NCI-H446 (cell line): ENCODE measurements around the gene VASN.

Source experiments
- DNase-seq, 2 experiments: peaks; one replicate each; lab custom pipeline; 2025; lab: John Stamatoyannopoulos, UW

The VASN gene

GRCh38 chr16:4372578-4373355 is 1.1 kb downstream of the VASN start:
- peak in 1 of 2 experiments; percentile 46 for DNase-seq

DNA sequence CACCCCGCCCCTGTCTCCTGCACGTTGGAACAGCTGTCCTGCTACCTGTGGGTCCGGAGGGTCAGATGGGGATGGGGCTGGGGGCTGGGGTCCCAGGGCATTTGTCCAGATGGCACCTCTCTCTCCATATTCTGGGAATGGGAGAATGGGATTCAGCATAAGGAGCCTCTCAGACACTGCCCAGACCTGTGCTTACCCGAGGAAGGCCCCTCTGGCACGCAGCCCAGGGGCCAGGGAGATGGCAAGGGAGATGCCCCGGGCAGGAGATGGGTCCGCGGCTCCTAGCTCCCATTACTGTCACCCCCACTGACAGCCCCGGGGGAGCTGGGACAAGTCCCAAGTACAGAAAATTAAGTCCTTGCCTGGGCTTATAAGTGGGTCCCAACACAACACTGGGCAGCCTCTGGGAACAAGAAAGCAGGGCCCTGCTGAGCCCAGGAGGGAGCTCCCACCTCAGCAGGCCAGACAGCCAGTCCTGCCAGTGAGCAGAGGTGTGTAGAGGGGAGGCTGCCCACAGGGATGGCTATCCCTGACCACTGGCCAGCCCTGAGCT is 1.8 kb downstream of the VASN start:
- peak in 1 of 2 experiments; percentile 24 for DNase-seq

- DNase-seq: no peak
These were observed 2.5 kb downstream of the VASN start for GRCh38 chr16:4373909-4374742.

DNA sequence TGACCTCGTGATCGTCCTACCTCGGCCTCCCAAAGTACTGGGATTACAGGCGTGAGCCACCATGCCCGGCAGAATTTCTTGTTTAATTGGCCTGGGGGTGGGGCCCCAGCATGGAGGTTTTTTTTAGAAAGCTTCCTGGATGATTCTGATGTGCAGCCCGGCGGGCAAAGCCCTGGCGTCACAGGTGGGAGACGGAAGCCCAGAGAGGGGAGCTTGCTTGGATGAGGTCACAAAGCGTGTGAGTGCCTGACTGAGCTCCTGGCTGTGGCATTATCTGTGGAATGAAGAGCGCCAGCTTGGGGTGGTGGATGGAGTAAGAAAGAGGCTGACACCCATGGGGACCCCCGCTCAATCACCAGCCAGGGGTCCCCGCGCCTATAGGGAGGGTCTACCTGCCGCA is 4.1 kb downstream of the VASN start:
- DNase-seq: no peak

DNA sequence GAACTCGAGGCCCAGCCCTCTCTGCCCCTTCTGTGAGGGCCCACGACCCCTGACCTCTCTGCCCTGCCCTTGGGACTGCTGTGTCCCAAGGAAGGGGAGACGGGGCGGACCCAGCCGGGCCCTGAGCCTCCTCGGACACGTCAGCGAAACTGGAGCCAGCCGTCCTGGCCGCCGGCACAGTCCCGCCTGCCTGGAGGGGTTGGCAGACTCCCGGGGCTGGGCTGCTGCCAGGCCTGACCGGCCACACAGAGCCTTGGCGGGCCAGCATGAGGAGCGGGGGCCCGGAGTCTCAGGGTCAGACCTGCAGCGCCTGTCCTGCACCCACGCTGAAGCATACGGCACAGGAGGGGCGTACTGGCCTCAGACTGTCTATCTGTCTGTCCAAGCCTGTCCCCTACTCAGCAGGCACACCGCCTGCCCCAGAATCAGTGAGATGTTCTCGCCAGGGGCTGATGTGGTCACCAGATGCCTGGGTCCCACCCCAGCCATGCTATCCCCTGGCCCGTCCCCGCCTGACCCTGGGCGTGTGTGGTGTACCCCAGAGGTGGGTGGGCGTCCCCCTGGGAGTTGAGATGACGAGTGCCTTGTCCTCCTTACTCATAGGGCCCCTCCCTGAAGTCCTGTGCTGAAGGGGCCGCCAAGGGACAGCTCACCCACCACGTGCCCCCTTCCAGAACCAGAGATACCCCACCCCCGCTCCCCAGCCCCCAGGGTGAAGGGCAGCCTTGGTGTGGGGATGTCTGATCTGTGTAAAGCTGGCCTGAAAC is 4.7 kb downstream of the VASN start:
- peak in 1 of 2 experiments; percentile 42 for DNase-seq

- DNase-seq: no peak
These were observed 5.4 kb downstream of the VASN start for GRCh38 chr16:4376893-4377572.

- DNase-seq: no peak
These were observed 6.0 kb downstream of the VASN start for GRCh38 chr16:4377573-4378154.

- no peak for DNase-seq
These were observed 6.6 kb downstream of the VASN start for GRCh38 chr16:4378161-4378666.

DNA sequence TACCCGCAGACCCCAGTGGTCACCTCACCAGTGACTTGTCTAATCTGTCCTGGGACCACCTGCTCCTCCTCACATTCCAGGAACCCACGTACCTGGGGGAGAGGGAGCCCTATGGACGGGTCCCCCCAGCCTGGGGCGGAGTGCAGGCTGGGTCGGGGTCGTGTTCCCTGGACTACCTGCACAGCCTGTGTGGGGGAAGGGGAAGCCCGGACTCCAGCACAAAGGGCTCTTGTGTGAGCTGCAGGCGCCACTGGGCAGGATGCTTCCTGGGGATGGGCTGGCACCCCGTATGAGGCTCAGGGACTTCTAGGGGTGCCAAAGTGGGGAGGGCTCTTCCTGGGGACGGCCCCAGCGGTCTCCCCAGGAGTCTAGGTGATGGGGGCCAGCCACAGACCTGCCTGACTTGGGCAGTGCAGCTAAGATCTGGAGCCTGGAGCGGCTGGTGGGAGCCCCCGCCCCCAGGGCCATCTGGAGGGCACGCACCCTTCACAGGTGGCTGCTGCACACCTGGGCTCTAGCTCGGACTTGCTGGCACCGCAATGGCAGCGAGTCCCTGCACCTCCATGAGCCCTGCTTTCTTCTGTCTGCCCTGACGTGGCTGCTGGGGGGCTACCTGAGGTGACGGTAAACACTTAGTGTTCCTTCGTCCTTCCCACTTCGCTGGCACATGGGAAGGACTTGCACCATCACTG is 7.5 kb downstream of the VASN start:
- DNase-seq: no peak

DNA sequence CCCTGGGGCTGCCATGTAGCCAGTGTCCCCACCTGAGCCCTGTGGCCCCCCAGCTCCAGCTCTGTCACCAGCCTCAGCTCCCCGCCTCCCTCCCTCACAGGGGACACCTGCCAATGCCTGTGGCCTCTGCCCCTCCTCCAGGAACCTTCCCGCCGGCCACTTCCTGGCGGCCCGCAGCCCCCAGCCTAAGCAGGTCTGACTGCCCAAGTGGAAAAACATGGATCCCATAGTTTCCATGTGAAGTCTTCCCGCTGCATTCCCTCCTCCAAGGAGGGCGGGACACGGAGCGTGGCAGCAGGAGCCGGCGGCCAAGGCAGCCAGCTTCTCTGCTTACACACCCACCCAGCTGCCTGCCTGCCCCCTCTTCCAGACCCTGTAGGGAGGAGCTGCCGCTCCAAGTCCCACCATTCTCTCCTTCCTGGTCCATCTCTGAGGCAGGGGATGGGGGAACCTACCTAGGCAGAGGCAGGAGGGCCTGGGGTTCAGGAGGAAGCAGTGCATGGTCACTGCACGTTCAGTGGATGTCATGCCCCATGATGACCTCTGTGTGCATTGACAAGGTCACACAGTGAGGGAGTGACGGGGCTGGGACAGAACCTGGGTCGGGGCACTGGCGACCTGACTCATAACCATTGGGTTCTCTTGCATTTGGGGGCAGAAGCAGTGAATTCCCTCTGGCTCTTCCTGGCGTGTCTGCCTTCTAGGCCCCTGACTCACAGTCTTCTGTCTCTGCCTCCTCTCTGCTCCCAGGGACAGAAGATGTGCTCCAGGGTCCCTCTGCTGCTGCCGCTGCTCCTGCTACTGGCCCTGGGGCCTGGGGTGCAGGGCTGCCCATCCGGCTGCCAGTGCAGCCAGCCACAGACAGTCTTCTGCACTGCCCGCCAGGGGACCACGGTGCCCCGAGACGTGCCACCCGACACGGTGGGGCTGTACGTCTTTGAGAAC is 8.7 kb downstream of the VASN start:
- DNase-seq: no peak

DNA sequence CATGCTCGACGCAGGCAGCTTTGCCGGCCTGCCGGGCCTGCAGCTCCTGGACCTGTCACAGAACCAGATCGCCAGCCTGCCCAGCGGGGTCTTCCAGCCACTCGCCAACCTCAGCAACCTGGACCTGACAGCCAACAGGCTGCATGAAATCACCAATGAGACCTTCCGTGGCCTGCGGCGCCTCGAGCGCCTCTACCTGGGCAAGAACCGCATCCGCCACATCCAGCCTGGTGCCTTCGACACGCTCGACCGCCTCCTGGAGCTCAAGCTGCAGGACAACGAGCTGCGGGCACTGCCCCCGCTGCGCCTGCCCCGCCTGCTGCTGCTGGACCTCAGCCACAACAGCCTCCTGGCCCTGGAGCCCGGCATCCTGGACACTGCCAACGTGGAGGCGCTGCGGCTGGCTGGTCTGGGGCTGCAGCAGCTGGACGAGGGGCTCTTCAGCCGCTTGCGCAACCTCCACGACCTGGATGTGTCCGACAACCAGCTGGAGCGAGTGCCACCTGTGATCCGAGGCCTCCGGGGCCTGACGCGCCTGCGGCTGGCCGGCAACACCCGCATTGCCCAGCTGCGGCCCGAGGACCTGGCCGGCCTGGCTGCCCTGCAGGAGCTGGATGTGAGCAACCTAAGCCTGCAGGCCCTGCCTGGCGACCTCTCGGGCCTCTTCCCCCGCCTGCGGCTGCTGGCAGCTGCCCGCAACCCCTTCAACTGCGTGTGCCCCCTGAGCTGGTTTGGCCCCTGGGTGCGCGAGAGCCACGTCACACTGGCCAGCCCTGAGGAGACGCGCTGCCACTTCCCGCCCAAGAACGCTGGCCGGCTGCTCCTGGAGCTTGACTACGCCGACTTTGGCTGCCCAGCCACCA is 9.7 kb downstream of the VASN start:
- DNase-seq: no peak

DNA sequence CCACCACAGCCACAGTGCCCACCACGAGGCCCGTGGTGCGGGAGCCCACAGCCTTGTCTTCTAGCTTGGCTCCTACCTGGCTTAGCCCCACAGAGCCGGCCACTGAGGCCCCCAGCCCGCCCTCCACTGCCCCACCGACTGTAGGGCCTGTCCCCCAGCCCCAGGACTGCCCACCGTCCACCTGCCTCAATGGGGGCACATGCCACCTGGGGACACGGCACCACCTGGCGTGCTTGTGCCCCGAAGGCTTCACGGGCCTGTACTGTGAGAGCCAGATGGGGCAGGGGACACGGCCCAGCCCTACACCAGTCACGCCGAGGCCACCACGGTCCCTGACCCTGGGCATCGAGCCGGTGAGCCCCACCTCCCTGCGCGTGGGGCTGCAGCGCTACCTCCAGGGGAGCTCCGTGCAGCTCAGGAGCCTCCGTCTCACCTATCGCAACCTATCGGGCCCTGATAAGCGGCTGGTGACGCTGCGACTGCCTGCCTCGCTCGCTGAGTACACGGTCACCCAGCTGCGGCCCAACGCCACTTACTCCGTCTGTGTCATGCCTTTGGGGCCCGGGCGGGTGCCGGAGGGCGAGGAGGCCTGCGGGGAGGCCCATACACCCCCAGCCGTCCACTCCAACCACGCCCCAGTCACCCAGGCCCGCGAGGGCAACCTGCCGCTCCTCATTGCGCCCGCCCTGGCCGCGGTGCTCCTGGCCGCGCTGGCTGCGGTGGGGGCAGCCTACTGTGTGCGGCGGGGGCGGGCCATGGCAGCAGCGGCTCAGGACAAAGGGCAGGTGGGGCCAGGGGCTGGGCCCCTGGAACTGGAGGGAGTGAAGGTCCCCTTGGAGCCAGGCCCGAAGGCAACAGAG is 10.5 kb downstream of the VASN start:
- DNase-seq: no peak

- no peak for DNase-seq
These were observed 11.2 kb downstream of the VASN start for GRCh38 chr16:4382795-4383357.

DNA sequence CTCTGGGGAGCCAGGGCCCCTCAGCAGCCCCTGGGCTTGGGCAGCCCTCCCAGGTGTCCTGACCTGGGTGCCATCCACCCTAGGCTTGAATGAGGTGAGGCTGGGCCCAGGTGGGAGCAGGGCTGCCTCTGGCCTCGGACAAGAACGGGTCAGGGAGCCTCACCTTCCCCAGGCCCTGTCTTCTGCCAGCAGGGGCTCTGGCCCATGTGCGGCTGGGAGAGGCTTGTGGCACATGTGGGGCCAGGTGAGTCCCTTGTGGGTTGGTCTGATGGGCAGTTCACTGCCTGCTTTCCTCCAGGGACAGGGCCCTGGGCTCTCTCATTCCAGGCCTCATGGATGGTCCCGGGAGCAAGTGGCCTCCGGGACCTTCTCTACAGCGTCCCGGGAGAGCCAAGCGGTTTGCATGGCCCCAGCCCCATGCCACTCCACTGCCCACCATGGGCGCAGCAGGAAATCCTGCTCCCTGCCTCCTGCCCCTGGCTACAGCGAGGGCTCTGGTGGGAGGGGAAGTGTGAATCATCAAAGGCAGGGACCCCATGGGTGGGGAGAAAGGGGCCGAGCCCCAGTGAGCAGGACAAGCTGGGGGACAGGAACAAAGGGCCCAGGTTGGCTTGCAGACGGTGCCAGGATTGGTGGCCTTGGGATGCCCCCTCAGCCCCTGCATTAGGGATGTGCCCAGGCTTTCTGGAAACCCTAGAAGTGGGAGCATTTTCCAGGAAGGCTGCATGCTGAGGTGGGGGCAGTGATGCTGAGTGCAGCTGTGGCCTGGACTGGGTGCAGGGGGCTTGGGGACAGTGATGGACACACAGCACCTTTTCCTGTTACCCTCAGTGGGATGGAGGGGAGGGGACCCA is 12.2 kb downstream of the VASN start:
- no peak for DNase-seq

GRCh38 chr16:4384509-4384942 is 12.9 kb downstream of the VASN start:
- no peak for DNase-seq
